ENCODE results near the gene CD180.

DNA sequence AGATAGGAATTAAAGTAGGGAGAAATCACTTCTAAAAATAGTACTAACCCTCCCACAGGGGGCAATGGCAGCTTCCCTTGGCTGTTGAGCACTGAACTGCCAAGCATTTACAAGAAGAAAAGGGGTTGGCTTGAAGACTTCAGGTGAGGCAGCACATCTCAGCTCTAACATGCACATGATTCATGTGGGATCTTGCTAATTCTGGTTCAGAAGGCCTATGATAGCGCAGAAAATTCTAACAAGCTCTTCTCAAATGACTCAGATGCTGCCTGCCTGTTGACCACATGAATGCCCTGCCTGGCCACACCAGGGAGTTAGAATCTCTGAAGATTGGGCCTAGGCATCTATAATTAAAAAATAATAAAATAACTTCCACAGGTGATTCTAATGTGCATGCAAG, 22.6 kb downstream of the CD180 start:
- no peak for TF ChIP-seq SP1 (IDR thresholded peaks at IDR 0.05)
- TF ChIP-seq, protein P1, sequence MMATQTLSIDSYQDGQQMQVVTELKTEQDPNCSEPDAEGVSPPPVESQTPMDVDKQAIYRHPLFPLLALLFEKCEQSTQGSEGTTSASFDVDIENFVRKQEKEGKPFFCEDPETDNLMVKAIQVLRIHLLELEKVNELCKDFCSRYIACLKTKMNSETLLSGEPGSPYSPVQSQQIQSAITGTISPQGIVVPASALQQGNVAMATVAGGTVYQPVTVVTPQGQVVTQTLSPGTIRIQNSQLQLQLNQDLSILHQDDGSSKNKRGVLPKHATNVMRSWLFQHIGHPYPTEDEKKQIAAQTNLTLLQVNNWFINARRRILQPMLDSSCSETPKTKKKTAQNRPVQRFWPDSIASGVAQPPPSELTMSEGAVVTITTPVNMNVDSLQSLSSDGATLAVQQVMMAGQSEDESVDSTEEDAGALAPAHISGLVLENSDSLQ (IDR thresholded peaks at IDR 0.05): no peak
- TF ChIP-seq ELF4 (IDR thresholded peaks at IDR 0.05): no peak
- no peak for TF ChIP-seq FOXM1 (IDR thresholded peaks at IDR 0.05; ENCODE audit: borderline replicate concordance)
- no peak for TF ChIP-seq LEF1 (IDR thresholded peaks at IDR 0.05; ENCODE audit: borderline replicate concordance)
- TF ChIP-seq FOXK2 (IDR thresholded peaks at IDR 0.05): no peak
- TF ChIP-seq FOXA1 (IDR thresholded peaks at IDR 0.05): no peak
- no peak for TF ChIP-seq SUZ12 (IDR thresholded peaks at IDR 0.05)
- TF ChIP-seq TARDBP (IDR thresholded peaks at IDR 0.05): no peak
- TF ChIP-seq BHLHE40 (IDR thresholded peaks at IDR 0.05; ENCODE audit: borderline replicate concordance): no peak

Measured in HEK293T (cell line).